WTC11 (cell line): ENCODE results near the gene GJD2. TPM values are rescaled to one million over a fixed set of nuclear protein-coding genes. Genes with fewer than 3 reads are reported as not detected.

ENCODE experiments used
- ATAC-seq: fragments of 200-7000 bp; cut with Tn5 transposase; 2 replicates; pipeline ENCODE4 v1.10.0; 2021; ENCODE audit warnings: mild to moderate bottlenecking, moderate library complexity
- CTCF ChIA-PET: fragments of 300-600 bp; sonication (Branson Sonifier 250); formaldehyde crosslinking; loops from one replicate; lab custom pipeline; 2021; ENCODE audit warnings: antibody characterized with exemption; lab: Charles Lee
- POLR2A ChIA-PET: fragments of 350-600 bp; sonication (Branson Sonifier 250); formaldehyde crosslinking; loops from one replicate; lab custom pipeline; 2021; ENCODE audit warnings: antibody characterized with exemption; lab: Charles Lee
- DNase-seq: peaks from one replicate; pipeline ENCODE4 v3.0.0; 2021; ENCODE audit warnings: low spot score
- H3K27ac Mint-ChIP-seq: 2 replicates; pipeline ENCODE4 v1.8.0; 2021; ENCODE audit warnings: mixed read lengths
- H3K27me3 Mint-ChIP-seq: 2 replicates; pipeline ENCODE4 v1.8.0; 2021; ENCODE audit warnings: low read depth, mild to moderate bottlenecking, moderate library complexity, mixed read lengths
- H3K36me3 Mint-ChIP-seq: 2 replicates; pipeline ENCODE4 v1.8.0; 2021; ENCODE audit warnings: mixed read lengths
- H3K4me1 Mint-ChIP-seq: 2 replicates; pipeline ENCODE4 v1.8.0; 2022; ENCODE audit warnings: mixed read lengths
- H3K4me3 Mint-ChIP-seq: 2 replicates; pipeline ENCODE4 v1.8.0; 2021; ENCODE audit warnings: mild to moderate bottlenecking, moderate library complexity, mixed read lengths
- H3K9me3 Mint-ChIP-seq: 2 replicates; pipeline ENCODE4 v1.8.0; 2021; ENCODE audit warnings: mixed read lengths
- CBFB ChIP-seq: sonication (generic); formaldehyde crosslinking; IDR thresholded peaks from 2 replicates; pipeline ENCODE4 v1.8.1; 2022; ENCODE audit warnings: mild to moderate bottlenecking, low read depth, missing genetic modification reagents
- CREB1 ChIP-seq: sonication (generic); formaldehyde crosslinking; IDR thresholded peaks from 2 replicates; pipeline ENCODE4 v1.8.0; 2023; ENCODE audit warnings: mild to moderate bottlenecking, missing genetic modification reagents
- CREM ChIP-seq: sonication (generic); formaldehyde crosslinking; IDR thresholded peaks from 2 replicates; pipeline ENCODE4 v1.8.1; 2022; ENCODE audit warnings: mild to moderate bottlenecking, missing genetic modification reagents, moderate library complexity
- ESRRA ChIP-seq: sonication (generic); formaldehyde crosslinking; IDR thresholded peaks from 2 replicates; pipeline ENCODE4 v1.8.1; 2022; ENCODE audit warnings: mild to moderate bottlenecking, missing genetic modification reagents, borderline replicate concordance
- FOXP1 ChIP-seq: sonication (generic); formaldehyde crosslinking; IDR thresholded peaks from 2 replicates; pipeline ENCODE4 v1.8.0; 2022; ENCODE audit warnings: missing genetic modification reagents, mild to moderate bottlenecking, moderate library complexity, borderline replicate concordance
- GABPB1 ChIP-seq: sonication (generic); formaldehyde crosslinking; IDR thresholded peaks from 2 replicates; pipeline ENCODE4 v1.8.1; 2023; ENCODE audit warnings: mild to moderate bottlenecking, missing genetic modification reagents
- HMGA2 ChIP-seq: fragments of 250-450 bp; sonication (Bioruptor Pico); IDR thresholded peaks from 2 replicates; pipeline ENCODE4 v1.4.0; 2021; ENCODE audit warnings: mild to moderate bottlenecking, moderate library complexity
- JUN ChIP-seq: sonication (generic); formaldehyde crosslinking; IDR thresholded peaks from 2 replicates; pipeline ENCODE4 v1.8.0; 2023; ENCODE audit warnings: mild to moderate bottlenecking, missing genetic modification reagents
- MYBL2 ChIP-seq: sonication (generic); formaldehyde crosslinking; IDR thresholded peaks from 2 replicates; pipeline ENCODE4 v1.8.1; 2023; ENCODE audit warnings: mild to moderate bottlenecking, moderate library complexity, missing genetic modification reagents
- TEAD1 ChIP-seq: sonication (generic); formaldehyde crosslinking; IDR thresholded peaks from 2 replicates; pipeline ENCODE4 v1.8.0; 2022; ENCODE audit warnings: mild to moderate bottlenecking, missing genetic modification reagents
- ZBTB21 ChIP-seq: sonication (generic); formaldehyde crosslinking; IDR thresholded peaks from 2 replicates; pipeline ENCODE4 v1.8.1; 2023; ENCODE audit warnings: mild to moderate bottlenecking, missing genetic modification reagents, borderline replicate concordance
- ZNF219 ChIP-seq: sonication (generic); formaldehyde crosslinking; IDR thresholded peaks from 2 replicates; pipeline ENCODE4 v1.8.0; 2023; ENCODE audit warnings: missing genetic modification reagents, mild to moderate bottlenecking, borderline replicate concordance
- total RNA-seq: library from RNA; stranded (reverse); gene quantifications from 3 replicates; pipeline ENCODE4 v1.2.3, GENCODE V29; 2021
- TF ChIP-seq, protein P1 (sequence below): sonication (generic); formaldehyde crosslinking; IDR thresholded peaks from 2 replicates; pipeline ENCODE4 v1.8.1; 2023; ENCODE audit warnings: mild to moderate bottlenecking, missing genetic modification reagents, moderate library complexity
- TF ChIP-seq, protein P2 (sequence below): sonication (generic); formaldehyde crosslinking; conservative IDR thresholded peaks from 2 replicates; pipeline ENCODE4 v1.8.1; 2023; ENCODE audit warnings: mild to moderate bottlenecking, low read depth, missing genetic modification reagents, moderate library complexity
- TF ChIP-seq, protein P3 (sequence below): sonication (generic); formaldehyde crosslinking; IDR thresholded peaks from 2 replicates; pipeline ENCODE4 v1.8.0; 2022; ENCODE audit warnings: mild to moderate bottlenecking, missing genetic modification reagents
- TF ChIP-seq, protein P4 (sequence below): sonication (generic); formaldehyde crosslinking; IDR thresholded peaks from 2 replicates; pipeline ENCODE4 v1.8.1; 2022; ENCODE audit warnings: mild to moderate bottlenecking, moderate library complexity, missing genetic modification reagents
- TF ChIP-seq, protein P5 (sequence below): sonication (generic); formaldehyde crosslinking; IDR thresholded peaks from 2 replicates; pipeline ENCODE4 v1.8.0; 2022; ENCODE audit warnings: mild to moderate bottlenecking, missing genetic modification reagents
- TF ChIP-seq, protein P6 (sequence below): fragments of 250-450 bp; sonication (Bioruptor Pico); IDR thresholded peaks from 2 replicates; pipeline ENCODE4 v1.9.0; 2021; ENCODE audit warnings: mild to moderate bottlenecking
- TF ChIP-seq, protein P7 (sequence below): sonication (generic); formaldehyde crosslinking; IDR thresholded peaks from 2 replicates; pipeline ENCODE4 v1.8.1; 2023; ENCODE audit warnings: mild to moderate bottlenecking, moderate library complexity, missing genetic modification reagents
- TF ChIP-seq, protein P8 (sequence below): sonication (generic); formaldehyde crosslinking; IDR thresholded peaks from 2 replicates; pipeline ENCODE4 v1.8.0; 2022; ENCODE audit warnings: mild to moderate bottlenecking, missing genetic modification reagents

GJD2 gene
- total RNA-seq, 1 experiment from 2014 or later: 0.22 TPM

DNA sequence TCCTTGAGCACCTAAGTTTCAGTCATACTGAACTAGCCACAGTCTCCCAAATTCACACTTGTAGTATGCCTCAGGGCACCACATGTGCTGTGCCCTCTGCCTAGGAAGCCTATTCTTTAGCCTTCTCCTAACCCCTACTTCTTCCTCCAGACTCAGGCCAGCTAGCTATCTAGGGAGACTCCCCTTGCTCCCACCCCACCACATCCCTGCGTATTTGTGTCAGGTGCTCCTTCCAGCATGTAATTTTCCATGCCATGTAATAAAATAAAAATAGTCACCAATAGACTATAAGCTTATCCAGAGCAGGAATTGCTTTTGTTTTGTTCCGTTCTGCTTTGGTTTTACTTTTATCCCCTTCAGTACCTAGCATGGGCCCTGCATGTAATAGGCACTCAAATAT, 14.9 kb upstream of the GJD2 start (continued):
- no peak for TF ChIP-seq ZNF219 (CRISPR knock-in tag)
- TF ChIP-seq, all 79 proteins: peak for 0

DNA sequence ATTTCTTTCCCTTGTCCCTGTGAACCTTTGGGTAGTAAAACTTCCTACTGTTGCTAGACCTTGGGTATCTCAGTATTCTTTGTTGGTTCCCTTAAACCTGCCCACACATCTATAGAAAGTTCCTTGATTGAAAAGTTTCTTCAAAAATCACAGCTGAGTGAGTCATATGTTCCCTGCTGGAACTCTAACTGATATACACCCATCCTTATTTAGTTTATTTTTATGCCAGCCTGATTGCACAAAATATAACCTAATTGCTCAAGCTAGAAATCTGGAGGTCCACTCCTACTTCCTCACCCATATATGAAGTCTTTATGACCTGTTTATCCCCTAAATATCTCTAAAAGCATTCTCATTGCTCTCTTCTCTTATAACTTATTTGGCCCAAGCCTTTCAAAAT, 13.7 kb upstream of the GJD2 start:
- no peaks in the 10 kb centered on the region for H3K9me3 Mint-ChIP-seq
- POLR2A ChIA-PET: no interaction called here
- peaks cover 9% of the 10 kb centered on the region for H3K4me1 Mint-ChIP-seq
- no peak for ATAC-seq
- no peak overlapping the region for H3K4me3 Mint-ChIP-seq
- CTCF ChIA-PET: no interaction called here
- H3K27ac Mint-ChIP-seq: no peak overlapping the region
- DNase-seq: no peak
- H3K27me3 Mint-ChIP-seq: no peaks in the 10 kb centered on the region
- TF ChIP-seq CBFB (CRISPR knock-in tag) (no peak), HMGA2 (CRISPR knock-in tag) (no peak), MYBL2 (no peak), JUN (CRISPR knock-in tag) (no peak), CREM (no peak)
- TF ChIP-seq, protein P1, sequence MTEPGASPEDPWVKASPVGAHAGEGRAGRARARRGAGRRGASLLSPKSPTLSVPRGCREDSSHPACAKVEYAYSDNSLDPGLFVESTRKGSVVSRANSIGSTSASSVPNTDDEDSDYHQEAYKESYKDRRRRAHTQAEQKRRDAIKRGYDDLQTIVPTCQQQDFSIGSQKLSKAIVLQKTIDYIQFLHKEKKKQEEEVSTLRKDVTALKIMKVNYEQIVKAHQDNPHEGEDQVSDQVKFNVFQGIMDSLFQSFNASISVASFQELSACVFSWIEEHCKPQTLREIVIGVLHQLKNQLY (CRISPR knock-in tag): no peak
- TF ChIP-seq, protein P2, sequence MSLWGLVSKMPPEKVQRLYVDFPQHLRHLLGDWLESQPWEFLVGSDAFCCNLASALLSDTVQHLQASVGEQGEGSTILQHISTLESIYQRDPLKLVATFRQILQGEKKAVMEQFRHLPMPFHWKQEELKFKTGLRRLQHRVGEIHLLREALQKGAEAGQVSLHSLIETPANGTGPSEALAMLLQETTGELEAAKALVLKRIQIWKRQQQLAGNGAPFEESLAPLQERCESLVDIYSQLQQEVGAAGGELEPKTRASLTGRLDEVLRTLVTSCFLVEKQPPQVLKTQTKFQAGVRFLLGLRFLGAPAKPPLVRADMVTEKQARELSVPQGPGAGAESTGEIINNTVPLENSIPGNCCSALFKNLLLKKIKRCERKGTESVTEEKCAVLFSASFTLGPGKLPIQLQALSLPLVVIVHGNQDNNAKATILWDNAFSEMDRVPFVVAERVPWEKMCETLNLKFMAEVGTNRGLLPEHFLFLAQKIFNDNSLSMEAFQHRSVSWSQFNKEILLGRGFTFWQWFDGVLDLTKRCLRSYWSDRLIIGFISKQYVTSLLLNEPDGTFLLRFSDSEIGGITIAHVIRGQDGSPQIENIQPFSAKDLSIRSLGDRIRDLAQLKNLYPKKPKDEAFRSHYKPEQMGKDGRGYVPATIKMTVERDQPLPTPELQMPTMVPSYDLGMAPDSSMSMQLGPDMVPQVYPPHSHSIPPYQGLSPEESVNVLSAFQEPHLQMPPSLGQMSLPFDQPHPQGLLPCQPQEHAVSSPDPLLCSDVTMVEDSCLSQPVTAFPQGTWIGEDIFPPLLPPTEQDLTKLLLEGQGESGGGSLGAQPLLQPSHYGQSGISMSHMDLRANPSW (CRISPR knock-in tag): no peak
- H3K36me3 Mint-ChIP-seq: no peaks in the 10 kb centered on the region

DNA sequence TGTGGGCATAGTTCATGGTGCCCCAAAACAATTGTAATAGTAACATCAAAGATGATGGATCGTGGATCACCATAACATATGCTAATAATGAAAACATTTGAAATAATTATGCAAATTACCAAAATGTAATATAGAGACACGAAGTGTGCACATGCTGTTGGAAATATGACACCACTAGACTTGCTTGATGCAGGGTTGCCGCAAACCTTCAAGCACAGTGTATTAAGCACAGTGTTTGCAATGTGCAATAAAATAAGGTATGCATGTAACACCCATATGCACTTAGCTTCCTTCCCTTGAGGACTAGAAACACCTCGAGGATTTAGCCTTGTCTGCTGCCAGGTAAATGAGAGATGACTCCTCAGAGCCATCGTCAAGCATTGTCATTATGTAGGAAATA, 10.9 kb upstream of the GJD2 start:
- Mint-ChIP-seq H3K4me3 (no peak overlapping the region), H3K27ac (no peak overlapping the region), H3K9me3 (no peaks in the 10 kb centered on the region), H3K4me1 (peaks cover 9% of the 10 kb centered on the region), H3K36me3 (no peaks in the 10 kb centered on the region), H3K27me3 (no peaks in the 10 kb centered on the region)
- ATAC-seq: no peak
- CTCF ChIA-PET: interaction anchor here (1.8 kb wide), 1 partner anchor 57 kb away, joined by 5 read pairs; no protein-coding TSS in a partner anchor
- POLR2A ChIA-PET: no interaction called here
- no peak for DNase-seq
- TF ChIP-seq FOXP1 (CRISPR knock-in tag) (no peak), ZBTB21 (CRISPR knock-in tag) (no peak), CBFB (CRISPR knock-in tag) (no peak), ESRRA (CRISPR knock-in tag) (no peak), CREM (no peak), TEAD1 (CRISPR knock-in tag) (no peak), GABPB1 (CRISPR knock-in tag) (no peak), CREB1 (CRISPR knock-in tag) (no peak)
- TF ChIP-seq, protein P1 (CRISPR knock-in tag): no peak
- TF ChIP-seq, protein P3, sequence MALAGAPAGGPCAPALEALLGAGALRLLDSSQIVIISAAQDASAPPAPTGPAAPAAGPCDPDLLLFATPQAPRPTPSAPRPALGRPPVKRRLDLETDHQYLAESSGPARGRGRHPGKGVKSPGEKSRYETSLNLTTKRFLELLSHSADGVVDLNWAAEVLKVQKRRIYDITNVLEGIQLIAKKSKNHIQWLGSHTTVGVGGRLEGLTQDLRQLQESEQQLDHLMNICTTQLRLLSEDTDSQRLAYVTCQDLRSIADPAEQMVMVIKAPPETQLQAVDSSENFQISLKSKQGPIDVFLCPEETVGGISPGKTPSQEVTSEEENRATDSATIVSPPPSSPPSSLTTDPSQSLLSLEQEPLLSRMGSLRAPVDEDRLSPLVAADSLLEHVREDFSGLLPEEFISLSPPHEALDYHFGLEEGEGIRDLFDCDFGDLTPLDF (CRISPR knock-in tag): no peak
- TF ChIP-seq, protein P4, sequence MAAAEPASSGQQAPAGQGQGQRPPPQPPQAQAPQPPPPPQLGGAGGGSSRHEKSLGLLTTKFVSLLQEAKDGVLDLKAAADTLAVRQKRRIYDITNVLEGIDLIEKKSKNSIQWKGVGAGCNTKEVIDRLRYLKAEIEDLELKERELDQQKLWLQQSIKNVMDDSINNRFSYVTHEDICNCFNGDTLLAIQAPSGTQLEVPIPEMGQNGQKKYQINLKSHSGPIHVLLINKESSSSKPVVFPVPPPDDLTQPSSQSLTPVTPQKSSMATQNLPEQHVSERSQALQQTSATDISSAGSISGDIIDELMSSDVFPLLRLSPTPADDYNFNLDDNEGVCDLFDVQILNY: no peak
- TF ChIP-seq, protein P5, sequence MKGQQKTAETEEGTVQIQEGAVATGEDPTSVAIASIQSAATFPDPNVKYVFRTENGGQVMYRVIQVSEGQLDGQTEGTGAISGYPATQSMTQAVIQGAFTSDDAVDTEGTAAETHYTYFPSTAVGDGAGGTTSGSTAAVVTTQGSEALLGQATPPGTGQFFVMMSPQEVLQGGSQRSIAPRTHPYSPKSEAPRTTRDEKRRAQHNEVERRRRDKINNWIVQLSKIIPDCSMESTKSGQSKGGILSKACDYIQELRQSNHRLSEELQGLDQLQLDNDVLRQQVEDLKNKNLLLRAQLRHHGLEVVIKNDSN (CRISPR knock-in tag): no peak
- TF ChIP-seq, protein P6, sequence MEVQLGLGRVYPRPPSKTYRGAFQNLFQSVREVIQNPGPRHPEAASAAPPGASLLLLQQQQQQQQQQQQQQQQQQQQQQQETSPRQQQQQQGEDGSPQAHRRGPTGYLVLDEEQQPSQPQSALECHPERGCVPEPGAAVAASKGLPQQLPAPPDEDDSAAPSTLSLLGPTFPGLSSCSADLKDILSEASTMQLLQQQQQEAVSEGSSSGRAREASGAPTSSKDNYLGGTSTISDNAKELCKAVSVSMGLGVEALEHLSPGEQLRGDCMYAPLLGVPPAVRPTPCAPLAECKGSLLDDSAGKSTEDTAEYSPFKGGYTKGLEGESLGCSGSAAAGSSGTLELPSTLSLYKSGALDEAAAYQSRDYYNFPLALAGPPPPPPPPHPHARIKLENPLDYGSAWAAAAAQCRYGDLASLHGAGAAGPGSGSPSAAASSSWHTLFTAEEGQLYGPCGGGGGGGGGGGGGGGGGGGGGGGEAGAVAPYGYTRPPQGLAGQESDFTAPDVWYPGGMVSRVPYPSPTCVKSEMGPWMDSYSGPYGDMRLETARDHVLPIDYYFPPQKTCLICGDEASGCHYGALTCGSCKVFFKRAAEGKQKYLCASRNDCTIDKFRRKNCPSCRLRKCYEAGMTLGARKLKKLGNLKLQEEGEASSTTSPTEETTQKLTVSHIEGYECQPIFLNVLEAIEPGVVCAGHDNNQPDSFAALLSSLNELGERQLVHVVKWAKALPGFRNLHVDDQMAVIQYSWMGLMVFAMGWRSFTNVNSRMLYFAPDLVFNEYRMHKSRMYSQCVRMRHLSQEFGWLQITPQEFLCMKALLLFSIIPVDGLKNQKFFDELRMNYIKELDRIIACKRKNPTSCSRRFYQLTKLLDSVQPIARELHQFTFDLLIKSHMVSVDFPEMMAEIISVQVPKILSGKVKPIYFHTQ (CRISPR knock-in tag): no peak
- TF ChIP-seq, protein P7, sequence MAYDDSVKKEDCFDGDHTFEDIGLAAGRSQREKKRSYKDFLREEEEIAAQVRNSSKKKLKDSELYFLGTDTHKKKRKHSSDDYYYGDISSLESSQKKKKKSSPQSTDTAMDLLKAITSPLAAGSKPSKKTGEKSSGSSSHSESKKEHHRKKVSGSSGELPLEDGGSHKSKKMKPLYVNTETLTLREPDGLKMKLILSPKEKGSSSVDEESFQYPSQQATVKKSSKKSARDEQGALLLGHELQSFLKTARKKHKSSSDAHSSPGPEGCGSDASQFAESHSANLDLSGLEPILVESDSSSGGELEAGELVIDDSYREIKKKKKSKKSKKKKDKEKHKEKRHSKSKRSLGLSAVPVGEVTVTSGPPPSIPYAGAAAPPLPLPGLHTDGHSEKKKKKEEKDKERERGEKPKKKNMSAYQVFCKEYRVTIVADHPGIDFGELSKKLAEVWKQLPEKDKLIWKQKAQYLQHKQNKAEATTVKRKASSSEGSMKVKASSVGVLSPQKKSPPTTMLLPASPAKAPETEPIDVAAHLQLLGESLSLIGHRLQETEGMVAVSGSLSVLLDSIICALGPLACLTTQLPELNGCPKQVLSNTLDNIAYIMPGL: no peak
- TF ChIP-seq, protein P8, sequence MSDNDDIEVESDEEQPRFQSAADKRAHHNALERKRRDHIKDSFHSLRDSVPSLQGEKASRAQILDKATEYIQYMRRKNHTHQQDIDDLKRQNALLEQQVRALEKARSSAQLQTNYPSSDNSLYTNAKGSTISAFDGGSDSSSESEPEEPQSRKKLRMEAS: no peak
